GM18858 (cell line): ENCODE measurements around the gene CEP131.
"Not testable (repeated sequence)": the region's sequence is repeated elsewhere in the genome, so short reads cannot be mapped to it uniquely, and the experiment has no call there.

ENCODE experiments used
- ATAC-seq: cut with Tn5 transposase; IDR thresholded peaks from one replicate; pipeline ENCODE4 v1.9.1; 2021; ENCODE audit not compliant: unreplicated experiment

CEP131 gene

DNA sequence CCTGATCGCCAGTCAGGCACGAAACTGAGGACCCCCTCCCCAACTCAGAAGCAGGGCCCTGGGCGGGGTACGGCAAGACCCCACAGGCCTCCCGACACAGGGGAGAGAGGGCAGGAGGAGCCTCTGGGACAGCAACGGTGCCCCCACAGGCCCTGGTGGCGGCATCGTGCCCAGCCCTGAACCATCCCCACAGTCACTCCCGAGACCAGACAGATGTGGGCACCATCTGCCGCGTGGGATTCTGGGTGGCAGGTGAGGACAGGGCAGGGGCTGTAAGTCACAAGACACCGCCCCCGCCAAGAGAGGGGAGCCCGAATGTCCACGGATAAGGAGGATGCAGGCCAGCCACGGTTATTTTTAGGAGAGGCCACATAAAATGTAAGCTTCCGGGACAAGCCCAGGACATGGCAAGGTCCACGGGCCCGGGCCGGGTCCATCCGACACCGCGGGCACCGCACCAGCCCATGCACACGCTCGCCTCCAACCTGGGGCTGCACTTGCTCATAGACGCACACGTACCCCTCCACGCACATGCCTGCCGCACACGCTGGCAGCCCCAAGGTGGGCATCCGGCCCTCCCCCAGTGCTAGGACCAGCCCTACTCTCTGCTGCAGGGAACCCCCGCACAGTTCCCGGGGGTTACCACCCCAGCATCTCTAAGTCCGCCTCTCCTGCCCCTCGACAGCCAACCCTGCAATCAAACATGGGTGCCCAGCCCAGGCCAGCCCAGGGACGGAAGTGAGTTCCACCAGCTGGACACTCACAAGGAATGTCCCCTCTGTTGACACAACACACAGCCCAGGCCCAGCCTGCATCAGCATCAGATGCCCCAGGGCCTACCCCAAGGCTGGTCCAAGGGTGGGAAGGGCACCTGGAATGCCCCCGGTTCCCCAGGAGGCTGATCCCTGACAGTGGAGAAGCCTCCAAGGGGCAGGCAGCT lies 65.6 kb downstream of the CEP131 start:
- no peak for ATAC-seq

DNA sequence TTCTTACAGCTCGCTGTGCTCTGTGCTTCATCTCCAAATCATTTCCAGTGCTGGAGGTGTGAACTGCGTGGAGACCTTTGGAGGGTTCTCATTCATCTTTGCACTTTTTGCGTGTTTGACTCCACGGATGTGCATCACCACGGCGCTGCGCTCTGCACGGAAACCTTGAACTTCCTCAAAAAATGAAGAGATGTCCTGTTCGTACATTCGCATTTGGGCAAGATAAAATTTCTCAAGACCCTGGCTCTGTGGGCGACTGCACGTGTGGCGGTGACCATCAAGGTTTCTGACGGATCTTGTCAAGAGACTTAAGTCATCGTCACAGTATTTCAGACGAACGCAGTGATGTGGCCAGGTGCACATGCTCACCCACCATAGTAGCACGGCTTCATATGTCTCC lies 67.8 kb downstream of the CEP131 start:
- ATAC-seq: no peak

DNA sequence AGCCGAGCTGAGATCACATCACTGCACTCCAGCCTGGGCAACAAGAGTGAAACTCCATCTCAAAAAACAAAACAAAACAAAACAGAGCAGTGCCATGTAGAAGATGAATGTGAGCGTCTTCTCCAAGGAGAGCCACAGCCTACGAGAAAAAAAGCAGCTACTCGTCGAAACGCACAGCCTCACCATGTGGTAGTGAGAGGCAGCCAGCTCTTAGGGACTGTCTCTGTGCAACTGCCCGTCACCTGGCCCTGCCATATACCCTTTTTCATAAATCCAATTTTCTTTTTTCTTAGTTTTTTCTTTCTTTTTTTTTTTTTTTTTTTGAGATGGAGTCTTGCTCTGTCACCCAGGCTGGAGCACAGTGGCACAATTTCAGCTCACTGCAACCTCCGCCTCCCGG lies 68.7 kb downstream of the CEP131 start:
- ATAC-seq: not testable (repeated sequence)

DNA sequence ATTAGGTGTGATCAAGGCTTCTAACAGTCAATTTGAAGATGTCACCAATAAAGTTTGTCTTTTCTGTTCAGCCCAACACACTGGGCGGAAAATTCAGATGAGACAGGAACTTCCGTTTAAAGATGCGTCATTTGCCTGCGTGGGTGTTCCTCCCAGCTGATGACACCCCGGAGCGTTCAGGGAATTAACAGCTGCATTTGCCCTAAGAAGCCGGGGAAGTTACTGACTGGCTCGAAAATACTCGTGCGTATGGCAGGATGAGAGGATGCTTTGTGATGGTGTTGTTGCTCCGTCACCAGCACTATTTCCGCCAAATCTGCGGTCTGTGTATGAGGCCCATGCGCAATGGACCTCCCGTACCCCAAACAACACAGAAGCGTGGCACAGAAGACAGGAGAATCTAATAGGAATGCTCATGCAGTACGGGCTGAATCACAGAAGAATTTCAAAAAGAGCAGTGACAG lies 69.4 kb downstream of the CEP131 start:
- ATAC-seq: no peak

DNA sequence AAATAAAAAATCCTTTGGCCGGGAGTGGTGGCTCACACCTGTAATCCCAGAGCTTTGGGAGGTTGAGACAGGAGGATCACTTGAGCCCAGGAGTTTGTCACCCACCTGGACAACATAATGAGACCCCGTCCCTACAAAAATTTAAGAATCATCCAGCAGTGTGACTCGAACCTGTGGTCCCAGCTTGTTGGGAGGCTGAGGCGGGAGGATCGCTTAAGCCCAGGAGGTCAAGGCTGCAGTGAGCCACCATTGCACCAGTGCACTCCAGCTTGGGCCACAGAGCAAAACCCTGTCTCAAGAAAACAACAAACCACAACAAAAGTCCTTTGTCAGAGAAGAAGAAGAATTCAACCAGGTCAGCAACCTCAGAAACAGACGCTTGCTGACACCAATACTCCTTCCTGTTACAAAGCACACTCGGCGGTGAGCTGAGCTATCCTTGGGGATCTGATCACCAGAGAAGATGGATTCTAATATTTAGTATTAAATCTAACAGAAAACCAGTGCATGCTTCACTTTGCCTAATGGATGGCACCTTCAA lies 70.4 kb downstream of the CEP131 start:
- ATAC-seq: no peak

DNA sequence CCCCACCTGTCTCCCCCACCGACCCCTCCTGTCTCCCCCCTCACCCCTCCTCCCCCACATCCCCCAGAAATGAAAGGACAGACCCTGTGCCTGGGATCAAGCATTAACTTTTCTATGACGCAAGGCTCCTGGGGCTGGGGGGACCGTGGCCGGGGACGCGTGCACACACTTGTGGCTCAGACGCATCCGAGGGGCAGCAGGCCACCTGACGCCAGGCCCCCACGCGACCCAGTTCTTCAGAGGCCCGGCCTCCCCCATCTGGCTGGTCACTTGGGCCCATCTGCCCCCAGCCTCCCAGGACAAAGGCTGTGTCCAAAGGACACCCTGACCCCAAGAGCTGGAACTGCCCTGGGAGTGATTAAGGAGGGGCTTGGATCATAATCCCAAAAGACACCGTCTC lies 71.5 kb downstream of the CEP131 start:
- ATAC-seq: no peak

DNA sequence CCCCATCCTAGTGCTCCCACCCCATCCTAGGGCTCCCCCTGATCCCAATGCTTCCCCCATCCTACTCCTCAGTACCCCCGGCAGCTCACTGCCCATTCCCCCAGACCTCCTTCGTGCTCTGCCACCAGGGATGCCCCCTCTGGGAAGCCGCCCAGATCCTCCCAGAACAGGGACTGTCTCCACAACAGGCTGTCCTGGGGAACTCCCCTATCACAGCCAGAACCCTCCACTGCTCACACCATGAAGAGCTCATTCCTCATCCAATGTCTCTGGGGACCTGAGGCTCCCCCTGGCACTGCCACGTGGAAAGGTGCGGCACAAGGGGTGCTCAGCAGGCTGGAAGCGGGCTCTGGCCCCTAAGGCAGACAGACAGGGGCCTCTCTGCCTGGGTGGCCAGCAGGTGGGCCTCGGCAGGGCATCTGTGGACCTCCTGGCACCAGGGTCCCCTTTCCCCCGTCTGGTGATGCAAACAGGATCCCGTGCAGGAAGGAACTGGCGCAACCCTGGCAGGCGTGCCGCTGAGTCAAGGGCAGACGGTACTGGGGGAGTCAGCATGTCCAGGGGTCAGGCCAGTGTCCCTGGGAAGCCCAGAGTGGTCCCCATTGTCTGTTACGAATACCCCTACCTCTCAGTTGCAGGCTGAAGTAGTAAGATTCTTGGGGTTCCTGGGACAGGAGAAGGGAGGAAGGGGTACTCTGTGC lies 72.2 kb downstream of the CEP131 start:
- no peak for ATAC-seq

DNA sequence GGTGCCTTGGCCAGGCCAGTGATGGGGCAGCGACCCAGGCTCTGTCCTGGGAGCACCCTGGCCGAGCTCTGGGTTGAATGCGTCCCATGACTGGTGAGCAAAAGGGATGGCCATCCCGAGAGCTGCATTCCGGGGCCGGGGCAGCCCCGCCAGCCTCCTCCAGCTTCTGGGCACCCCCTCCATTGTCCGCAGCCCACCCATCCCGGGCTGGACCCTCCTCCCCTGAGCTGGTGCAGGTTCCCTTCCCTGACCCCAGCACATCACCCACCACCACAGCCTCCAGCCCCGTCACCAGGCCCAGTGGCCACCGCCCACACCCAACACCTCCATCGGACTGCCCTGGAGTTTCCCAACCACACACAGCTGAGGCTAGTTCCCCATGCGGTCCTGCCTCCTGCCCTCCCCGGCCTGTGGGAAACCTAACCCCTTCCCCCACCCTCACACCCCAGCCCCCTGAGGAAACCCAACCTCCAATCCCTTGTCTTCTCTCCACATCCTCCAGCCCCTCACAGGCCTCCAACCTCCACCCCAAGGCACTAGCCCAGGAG lies 73.7 kb downstream of the CEP131 start:
- no peak for ATAC-seq

DNA sequence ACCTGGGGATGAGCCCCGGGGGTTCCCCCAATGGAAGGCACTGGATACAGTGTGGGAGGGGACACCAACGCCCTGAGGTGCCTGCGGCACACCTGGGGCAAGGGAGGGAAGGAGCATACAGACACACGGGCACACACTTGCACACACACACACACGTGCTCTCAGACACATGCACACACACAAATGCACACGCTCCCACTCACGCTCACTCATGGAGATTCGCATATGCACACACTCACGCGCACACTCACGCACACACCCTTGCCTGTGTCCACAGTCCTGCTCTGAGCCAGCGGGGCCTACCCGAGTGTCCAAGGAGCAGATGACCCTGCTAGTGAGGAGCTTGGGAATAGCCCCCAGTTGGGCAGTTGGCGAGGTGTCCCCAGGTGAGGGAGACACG lies 74.2 kb downstream of the CEP131 start:
- ATAC-seq: no peak

DNA sequence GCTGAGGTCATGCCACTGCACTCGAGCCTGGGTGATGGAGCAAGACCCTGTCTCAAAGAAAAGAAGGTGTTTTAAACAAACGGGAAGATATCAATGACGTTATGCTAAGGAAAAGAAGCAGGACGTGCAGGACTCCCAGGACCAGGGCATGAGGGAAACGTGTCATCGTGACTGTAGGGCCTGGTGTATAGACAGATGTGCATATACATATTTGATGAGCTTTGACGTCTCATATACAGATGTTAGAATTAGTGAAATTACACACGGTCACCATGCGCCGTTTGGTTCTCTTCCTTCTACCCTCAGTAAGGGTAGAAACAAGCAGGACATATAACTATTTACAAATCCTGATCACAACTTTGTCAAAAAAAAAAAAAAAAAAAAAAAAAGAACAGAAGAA lies 75.1 kb downstream of the CEP131 start:
- no peak for ATAC-seq

DNA sequence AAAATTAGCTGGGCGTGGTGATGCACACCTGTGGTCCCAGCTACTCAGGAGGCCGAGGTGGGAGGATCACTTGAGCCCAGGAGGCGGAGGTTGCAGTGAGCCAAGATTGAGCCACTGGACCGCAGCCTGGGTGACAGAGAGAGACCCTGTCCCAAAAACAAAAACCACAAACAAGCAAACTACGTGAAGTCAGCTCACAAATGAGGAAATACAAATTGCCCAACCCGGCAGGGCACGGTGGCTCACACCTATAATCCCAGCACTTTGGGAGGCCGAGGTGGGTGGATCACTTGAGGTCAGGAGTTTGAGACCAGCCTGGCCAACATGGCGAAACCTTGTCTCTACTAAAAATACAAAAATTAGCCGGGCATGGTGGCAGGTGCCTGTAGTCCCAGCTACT lies 76.6 kb downstream of the CEP131 start:
- not testable (repeated sequence) for ATAC-seq

DNA sequence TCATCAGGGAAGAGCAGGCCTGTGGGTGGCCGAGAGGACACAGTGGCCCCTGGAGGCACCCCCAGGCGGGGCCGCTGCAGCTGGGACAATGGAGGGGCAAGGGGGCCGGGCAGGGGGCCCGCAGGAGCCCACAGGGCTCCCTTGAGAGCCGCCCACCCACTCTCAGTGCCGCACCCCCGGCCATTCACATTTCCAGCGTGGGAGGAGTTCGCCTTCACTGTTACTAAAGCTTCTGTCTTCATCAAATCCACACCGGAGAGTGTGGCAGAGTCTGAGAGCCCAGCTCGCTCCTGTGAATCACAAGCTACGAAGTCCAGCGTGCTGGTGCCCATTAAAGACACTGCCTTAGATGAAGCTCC lies 78.4 kb downstream of the CEP131 start:
- no peak for ATAC-seq

DNA sequence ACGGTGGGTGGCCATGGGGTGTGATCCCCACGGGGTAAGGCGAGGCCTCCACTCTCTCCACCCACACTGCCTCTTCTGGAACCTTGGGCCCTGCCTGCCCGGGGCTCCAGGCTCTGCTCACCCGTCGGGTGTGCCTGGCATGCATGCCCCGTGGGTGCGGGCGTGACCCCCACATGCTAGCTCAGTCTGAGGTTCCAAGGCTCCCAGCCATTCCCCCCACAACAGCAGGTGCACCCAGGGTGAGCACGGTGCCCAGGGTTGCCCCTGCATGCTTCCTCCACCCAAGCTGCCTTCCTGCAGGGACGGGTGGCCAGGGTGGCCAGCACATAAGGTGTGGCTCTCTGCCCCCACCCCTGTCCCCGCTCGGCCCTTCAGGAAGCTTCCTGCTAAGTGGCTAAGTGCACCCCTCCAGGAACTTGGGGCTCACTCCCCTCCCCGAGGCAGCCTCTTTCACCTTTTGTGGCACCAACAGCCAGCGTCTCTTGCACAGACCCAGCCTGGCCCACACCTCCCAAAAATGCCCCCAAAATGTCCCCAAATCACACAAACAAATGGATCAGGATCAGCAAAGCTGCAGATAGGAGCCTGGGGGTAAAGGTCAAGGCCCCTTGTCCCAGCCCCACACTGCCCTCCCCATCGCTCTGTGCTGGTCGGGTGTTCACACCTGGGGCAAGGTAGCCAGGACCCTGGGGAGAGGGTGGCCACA lies 78.9 kb downstream of the CEP131 start:
- ATAC-seq: no peak

DNA sequence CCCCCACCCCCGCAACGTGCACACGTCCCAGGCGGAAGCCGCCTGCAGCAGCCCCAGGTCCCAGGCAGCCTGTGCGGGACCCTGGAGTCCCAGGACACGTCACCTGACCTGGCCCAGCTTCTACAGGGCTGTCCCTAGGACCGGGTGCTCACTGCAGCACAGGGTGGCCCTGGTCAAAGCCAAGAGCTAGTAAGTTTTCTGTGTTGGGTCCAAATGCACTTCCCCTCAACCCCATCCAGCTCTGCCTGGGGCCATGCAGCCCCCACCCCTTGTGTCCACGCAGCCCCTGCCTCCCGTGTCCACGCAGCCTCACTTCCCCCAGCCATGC lies 79.6 kb downstream of the CEP131 start:
- ATAC-seq: no peak

DNA sequence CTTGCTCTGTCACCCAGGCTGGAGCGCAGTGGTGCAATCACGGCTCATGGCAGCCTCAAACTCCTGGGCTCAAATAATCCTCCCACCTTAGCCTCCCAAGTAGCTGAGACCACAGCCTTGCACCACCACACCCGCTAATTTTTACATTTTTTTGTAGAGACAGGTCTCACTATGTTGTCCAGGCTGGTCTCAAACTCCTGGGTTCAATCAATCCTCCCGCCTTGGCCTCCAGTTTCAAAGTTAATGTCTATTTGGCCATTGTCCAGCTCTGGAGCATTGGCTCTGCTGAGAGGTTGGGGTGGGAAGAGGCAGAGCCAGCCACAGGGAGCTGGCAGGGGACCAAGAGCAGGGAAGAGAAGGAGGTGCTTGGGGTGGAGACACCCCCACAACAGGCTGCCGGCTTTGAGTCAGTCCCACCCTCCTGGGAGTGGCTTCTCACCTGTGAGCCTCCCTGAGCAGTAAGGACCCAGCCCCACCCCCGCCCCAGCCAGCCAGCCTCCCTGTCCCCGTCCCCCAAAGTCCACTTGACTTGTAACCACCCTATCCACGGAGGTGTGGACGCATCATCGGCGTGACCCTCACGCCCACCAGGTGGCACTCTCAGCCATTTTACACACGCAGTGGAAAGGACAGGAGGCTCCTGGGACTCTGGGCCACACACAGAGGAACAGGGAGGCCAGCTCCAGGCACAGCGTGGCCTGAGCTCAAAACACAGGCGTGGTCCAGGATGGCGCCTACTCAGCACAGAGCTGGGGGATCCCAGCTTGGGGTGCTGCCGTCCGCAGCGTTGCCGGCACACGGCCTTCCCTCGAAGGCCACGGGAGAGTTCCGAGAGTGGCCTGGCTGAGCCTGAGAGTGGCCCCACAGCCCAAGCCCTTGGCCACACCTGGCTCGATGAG lies 80.2 kb downstream of the CEP131 start:
- ATAC-seq: no peak

DNA sequence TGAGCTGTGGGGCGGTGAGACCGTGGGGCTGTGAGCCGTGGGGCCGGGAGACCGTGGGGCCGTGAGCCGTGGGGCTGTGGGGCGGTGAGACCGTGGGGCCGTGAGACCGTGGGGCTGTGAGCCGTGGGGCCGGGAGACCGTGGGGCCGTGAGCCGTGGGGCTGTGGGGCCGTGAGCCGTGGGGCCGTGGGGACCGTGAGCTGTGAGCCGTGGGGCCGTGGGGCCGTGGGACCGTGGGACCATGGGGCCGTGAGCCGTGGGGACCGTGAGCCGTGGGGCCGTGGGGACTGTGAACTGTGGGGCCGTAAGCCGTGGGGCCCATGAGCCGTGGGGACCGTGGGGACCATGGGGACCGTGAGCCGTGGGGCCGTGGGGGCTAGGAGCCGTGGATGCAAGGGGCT lies 82.1 kb downstream of the CEP131 start:
- no peak for ATAC-seq

DNA sequence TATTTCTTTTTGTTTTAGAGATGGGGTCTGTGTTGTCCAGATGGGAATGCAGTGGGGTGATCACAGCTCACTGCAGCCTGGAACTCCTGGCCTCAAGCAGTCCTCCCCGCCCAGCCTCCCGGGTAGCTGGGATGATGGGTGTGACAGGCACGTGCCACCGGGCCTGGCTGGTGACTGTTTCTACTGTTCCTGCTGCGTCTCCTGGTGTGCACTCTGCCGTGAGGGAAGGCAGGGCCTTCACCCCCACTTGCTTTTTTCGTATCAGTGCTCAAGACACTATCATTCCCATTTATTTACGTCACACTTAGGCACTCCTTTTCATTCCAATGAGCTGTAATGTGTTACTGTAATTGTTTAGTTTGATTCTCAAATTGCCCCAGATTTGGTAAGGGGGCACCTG lies 82.7 kb downstream of the CEP131 start:
- ATAC-seq: no peak
